ENCODE data around the gene PRLH. TPM values are rescaled to one million over a fixed set of nuclear protein-coding genes. Genes with fewer than 3 reads are reported as not detected.

The PRLH gene
- total and polyA plus RNA-seq, 12 donors: not detected

DNA sequence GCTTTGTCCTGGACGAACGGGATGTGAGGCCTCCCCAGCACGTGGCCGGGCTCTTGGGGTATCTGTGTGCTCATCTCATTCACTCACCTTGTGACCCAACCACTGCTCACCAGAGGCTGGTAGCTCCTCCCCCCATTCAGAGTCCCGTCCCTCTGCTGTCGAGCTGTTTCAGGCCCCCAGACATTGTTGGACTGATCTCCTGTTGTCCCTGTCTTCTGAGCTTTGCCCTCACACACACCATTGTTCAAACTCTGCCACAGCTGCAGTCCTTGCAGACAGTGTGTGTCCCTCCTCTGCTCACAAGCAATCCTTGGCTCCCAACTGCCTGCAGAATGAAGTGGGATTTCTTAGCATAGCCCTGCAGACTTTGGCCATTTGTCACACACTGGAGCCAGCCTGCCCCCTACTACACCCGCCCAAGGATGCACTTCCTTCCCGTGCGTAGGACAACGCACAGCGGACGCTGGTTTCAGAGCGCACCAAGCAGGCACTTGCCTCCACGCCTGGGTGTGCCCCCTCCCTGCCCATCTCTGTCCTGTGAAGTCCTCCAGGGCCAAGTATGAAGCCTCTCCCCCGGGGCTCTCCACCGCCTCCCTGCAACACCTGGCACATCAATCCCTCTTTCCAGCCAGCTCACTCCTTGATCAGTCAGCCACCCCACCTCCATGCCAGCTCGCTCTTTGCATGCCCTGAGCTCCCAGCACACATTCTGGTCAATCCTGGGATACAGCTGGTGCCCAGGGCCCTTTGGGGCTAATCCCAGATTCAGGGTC, 16.5 kb upstream of the PRLH start:
- DNase-seq: no peak
- Histone ChIP-seq H3K27me3 (no peaks in the 10 kb centered on the region), H3K4me1 (replicated peaks in 1 of 2) (no peaks in the 10 kb centered on the region), H3K27ac (no peak overlapping the region), H3K4me3 (no peak overlapping the region), H3K9me3 (replicated peaks in 1 of 3) (no peaks in the 10 kb centered on the region), H3K36me3 (replicated peaks in 1 of 2) (no peaks in the 10 kb centered on the region)
- TF ChIP-seq POLR2A (IDR thresholded peaks at IDR 0.05): no peak
- TF ChIP-seq, protein P1, sequence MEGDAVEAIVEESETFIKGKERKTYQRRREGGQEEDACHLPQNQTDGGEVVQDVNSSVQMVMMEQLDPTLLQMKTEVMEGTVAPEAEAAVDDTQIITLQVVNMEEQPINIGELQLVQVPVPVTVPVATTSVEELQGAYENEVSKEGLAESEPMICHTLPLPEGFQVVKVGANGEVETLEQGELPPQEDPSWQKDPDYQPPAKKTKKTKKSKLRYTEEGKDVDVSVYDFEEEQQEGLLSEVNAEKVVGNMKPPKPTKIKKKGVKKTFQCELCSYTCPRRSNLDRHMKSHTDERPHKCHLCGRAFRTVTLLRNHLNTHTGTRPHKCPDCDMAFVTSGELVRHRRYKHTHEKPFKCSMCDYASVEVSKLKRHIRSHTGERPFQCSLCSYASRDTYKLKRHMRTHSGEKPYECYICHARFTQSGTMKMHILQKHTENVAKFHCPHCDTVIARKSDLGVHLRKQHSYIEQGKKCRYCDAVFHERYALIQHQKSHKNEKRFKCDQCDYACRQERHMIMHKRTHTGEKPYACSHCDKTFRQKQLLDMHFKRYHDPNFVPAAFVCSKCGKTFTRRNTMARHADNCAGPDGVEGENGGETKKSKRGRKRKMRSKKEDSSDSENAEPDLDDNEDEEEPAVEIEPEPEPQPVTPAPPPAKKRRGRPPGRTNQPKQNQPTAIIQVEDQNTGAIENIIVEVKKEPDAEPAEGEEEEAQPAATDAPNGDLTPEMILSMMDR (IDR thresholded peaks at IDR 0.05): no peak
- WGBS, 4 donors: 67 to 75% (median 73%) methylated on average over 8 to 17 of the region's 17 CpGs
- intact Hi-C loops (cut with DNase I): no loop called here

DNA sequence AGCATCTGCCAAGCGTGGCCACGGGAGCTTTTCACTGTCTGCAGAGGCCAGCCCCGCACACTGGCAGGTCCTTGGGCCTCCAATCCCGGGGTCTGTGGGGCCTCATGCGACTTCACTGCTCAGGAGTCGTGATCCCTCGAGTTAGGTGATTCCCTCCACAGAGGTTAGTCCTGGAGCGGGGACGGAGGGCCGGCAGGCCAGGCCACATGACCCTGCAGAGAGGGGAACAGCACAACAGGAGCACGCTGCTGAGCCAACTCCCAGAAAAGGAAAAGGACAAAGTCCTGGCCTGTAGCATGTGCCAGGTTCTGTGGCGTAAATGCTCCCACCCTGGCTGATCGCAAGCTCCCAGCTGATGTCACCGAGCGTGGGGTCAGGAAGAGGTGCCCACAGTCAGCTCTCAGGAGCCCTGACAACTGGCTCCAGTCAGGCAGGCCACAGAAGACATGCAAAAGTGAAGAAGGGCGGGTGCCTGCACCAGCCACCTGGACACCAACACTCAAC, 15.3 kb upstream of the PRLH start:
- H3K4me3 ChIP-seq: no peak overlapping the region
- 78 to 95% (median 87%) methylated on average over 6 to 16 of the region's 16 CpGs for WGBS, 4 donors

DNA sequence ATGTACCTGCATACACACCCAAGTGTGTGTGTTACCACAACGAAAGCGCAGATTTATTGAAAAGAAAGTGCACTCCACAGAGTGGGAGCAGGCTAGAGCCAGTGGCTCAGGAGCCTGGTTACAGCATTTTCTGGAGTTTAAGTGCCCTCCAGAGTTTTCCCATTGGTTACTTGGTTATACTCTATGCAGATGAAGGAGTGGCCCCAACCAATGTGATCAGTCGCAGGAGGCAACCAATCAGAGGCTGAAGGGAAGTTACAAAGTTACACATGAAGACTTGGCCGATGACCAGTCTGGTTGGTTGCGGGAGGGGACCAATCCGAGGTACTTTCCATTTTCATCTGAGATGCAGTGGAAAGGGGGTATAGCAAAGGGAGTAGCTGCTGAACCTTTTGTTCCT, 13.5 kb upstream of the PRLH start:
- intact Hi-C loops (cut with DNase I): no loop called here
- TF ChIP-seq, protein P1 (IDR thresholded peaks at IDR 0.05): no peak
- no peak for TF ChIP-seq POLR2A (IDR thresholded peaks at IDR 0.05)
- no peaks in the 10 kb centered on the region for H3K27me3 ChIP-seq
- no peak overlapping the region for H3K4me3 ChIP-seq
- H3K27ac ChIP-seq: no peak overlapping the region
- no peaks in the 10 kb centered on the region for H3K4me1 ChIP-seq (replicated peaks in 1 of 2)
- no peak for DNase-seq
- H3K9me3 ChIP-seq (replicated peaks in 1 of 3): peaks cover 0 to 7% (median 0%) of the 10 kb centered on the region in 3 donors
- 83 to 96% (median 88%) methylated on average over 4 to 6 of the region's 6 CpGs for WGBS, 4 donors
- no peaks in the 10 kb centered on the region for H3K36me3 ChIP-seq (replicated peaks in 1 of 2)

More for the DNA sequence above, 15.3 kb upstream of the PRLH start:
- DNase-seq: no peak
- H3K9me3 ChIP-seq (replicated peaks in 1 of 3): peaks cover 0 to 7% (median 0%) of the 10 kb centered on the region in 3 donors
- intact Hi-C loops (cut with DNase I): no loop called here
- no peaks in the 10 kb centered on the region for H3K27me3 ChIP-seq
- TF ChIP-seq, protein P1 (IDR thresholded peaks at IDR 0.05): no peak
- no peak for TF ChIP-seq POLR2A (IDR thresholded peaks at IDR 0.05)
- H3K27ac ChIP-seq: no peak overlapping the region
- H3K36me3 ChIP-seq (replicated peaks in 1 of 2): no peaks in the 10 kb centered on the region
- no peaks in the 10 kb centered on the region for H3K4me1 ChIP-seq (replicated peaks in 1 of 2)

DNA sequence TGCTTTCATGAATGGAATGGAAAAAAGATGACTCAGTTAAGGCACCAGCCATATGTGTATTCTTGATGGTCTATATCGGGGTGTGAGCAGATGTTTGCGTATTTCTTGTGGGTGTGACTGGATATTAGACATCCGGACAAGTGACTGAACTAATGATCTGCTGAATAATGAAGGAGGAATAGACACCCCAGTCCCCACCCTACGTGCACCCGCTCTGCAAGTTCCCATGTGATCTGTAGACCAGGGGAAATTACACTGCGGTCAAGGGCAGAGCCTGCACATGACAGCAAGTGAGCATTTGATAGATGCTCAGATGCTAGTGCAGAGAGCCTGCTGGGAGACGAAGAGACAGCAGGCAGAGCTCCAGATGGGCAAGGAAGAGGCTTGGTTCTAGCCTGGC, 12.4 kb upstream of the PRLH start:
- Histone ChIP-seq H3K36me3 (replicated peaks in 1 of 2) (no peaks in the 10 kb centered on the region), H3K4me1 (replicated peaks in 1 of 2) (no peaks in the 10 kb centered on the region), H3K4me3 (no peak overlapping the region), H3K27ac (no peak overlapping the region), H3K9me3 (replicated peaks in 1 of 3) (peaks cover 0 to 7% (median 0%) of the 10 kb centered on the region in 3 donors), H3K27me3 (no peaks in the 10 kb centered on the region)
- intact Hi-C loops (cut with DNase I): no loop called here
- 64 to 72% (median 67%) methylated on average over 6 to 7 of the region's 7 CpGs for WGBS, 4 donors
- no peak for DNase-seq
- TF ChIP-seq, protein P1 (IDR thresholded peaks at IDR 0.05): no peak
- TF ChIP-seq POLR2A (IDR thresholded peaks at IDR 0.05): no peak
